OCI-LY7 (cell line): ENCODE data around the gene GP1BB. TPM values are rescaled to one million over a fixed set of nuclear protein-coding genes. Genes with fewer than 3 reads are reported as not detected.

Experiments
- BruUV-seq: library from RNA; stranded (reverse); fragments of 400-500 nt; replicated peaks from 2 replicates; lab custom pipeline; 2021; lab: Mats Ljungman, UMichigan
- CTCF ChIA-PET: fragments of 300-600 bp; sonication (Branson Sonifier 250); formaldehyde crosslinking; loops from one replicate; lab custom pipeline; 2022; ENCODE audit warnings: antibody characterized with exemption; ENCODE audit not compliant: unreplicated experiment; lab: Charles Lee
- POLR2A ChIA-PET: fragments of 300-600 bp; sonication (Branson Sonifier 250); formaldehyde crosslinking; loops from one replicate; lab custom pipeline; 2022; ENCODE audit warnings: antibody characterized with exemption; lab: Charles Lee
- DNase-seq: peaks from one replicate; pipeline ENCODE4 v3.0.0-alpha.2; 2015; ENCODE audit warnings: low spot score
- H2AFZ ChIP-seq: fragments of 200-600 bp; sonication (generic), shearing (Covaris generic); 2 replicates; pipeline ENCODE4 v1.6.1; 2014; ENCODE audit warnings: mild to moderate bottlenecking, antibody characterized with exemption, low read length, moderate library complexity
- H3K27ac ChIP-seq: fragments of 200-600 bp; sonication (generic); 2 replicates; pipeline ENCODE4 v1.5.1; 2014; ENCODE audit warnings: mixed run types, low read depth, mild to moderate bottlenecking, moderate library complexity, low read length, inconsistent platforms; ENCODE audit not compliant: poor library complexity, severe bottlenecking
- H3K36me3 ChIP-seq: fragments of 200-600 bp; sonication (generic); 2 replicates; pipeline ENCODE4 v1.6.1; 2014; ENCODE audit warnings: mild to moderate bottlenecking, antibody characterized with exemption, low read length, moderate library complexity, mixed read lengths; ENCODE audit not compliant: insufficient read depth
- H3K4me1 ChIP-seq: fragments of 200-600 bp; sonication (generic); 2 replicates; pipeline ENCODE4 v1.5.1; 2014; ENCODE audit warnings: mild to moderate bottlenecking, low read length; ENCODE audit not compliant: insufficient read depth, poor library complexity, severe bottlenecking
- H3K4me2 ChIP-seq: fragments of 200-600 bp; sonication (generic); 2 replicates; pipeline ENCODE4 v1.6.1; 2014; ENCODE audit warnings: mild to moderate bottlenecking, low read length
- H3K4me3 ChIP-seq: fragments of 200-600 bp; sonication (generic); 2 replicates; pipeline ENCODE4 v1.5.1; 2014; ENCODE audit warnings: mild to moderate bottlenecking, low read depth, low read length; ENCODE audit not compliant: poor library complexity, severe bottlenecking
- H3K79me2 ChIP-seq: fragments of 200-600 bp; sonication (generic); 2 replicates; pipeline ENCODE4 v1.6.1; 2016; ENCODE audit warnings: low read depth, mild to moderate bottlenecking, low read length, moderate library complexity, mixed read lengths; ENCODE audit not compliant: insufficient read depth
- H3K9me2 ChIP-seq: fragments of 200-600 bp; sonication (generic); 2 replicates; pipeline ENCODE4 v1.6.1; 2016; ENCODE audit warnings: mild to moderate bottlenecking, low read length, mixed read lengths; ENCODE audit not compliant: insufficient read depth
- H3K9me3 ChIP-seq: fragments of 200-600 bp; sonication (generic); 2 replicates; pipeline ENCODE4 v1.6.1; 2014; ENCODE audit warnings: mild to moderate bottlenecking, mixed run types, low read length, mixed read lengths
- H4K20me1 ChIP-seq: fragments of 200-600 bp; sonication (generic); 2 replicates; pipeline ENCODE4 v1.6.1; 2014; ENCODE audit warnings: mild to moderate bottlenecking, antibody characterized with exemption, low read length, moderate library complexity, mixed read lengths; ENCODE audit not compliant: insufficient read depth
- EZH2phosphoT487 ChIP-seq: fragments of 200-600 bp; sonication (generic); IDR thresholded peaks from 2 replicates; pipeline ENCODE4 v1.6.1; 2018; ENCODE audit warnings: low read depth, borderline replicate concordance, mild to moderate bottlenecking, mixed run types, antibody characterized with exemption, low read length, moderate library complexity, mixed read lengths
- intact Hi-C: fragments of 100-400 bp; cut with micrococcal nuclease; formaldehyde crosslinking; loops from one replicate; pipeline ENCODE4 v1.10.0; 2022; ENCODE audit not compliant: unreplicated experiment
- total RNA-seq, 2 experiments: library from RNA; depleted of rRNA in 1 of 2; stranded (reverse); fragments of >200 nt in 1 of 2; shearing (Covaris generic) in 1 of 2; gene quantifications; 2 replicates each; pipeline ENCODE4 v1.2.3, GENCODE V29; 2014 to 2022
- TF ChIP-seq, protein P1 (sequence below): fragments of 200-600 bp; sonication (generic); conservative IDR thresholded peaks from 2 replicates; pipeline ENCODE4 v1.5.1; 2014; ENCODE audit warnings: mild to moderate bottlenecking, antibody characterized with exemption, low read length, moderate library complexity, mixed read lengths

GP1BB gene
- total RNA-seq, 2 experiments from 2014 or later = not detected

DNA sequence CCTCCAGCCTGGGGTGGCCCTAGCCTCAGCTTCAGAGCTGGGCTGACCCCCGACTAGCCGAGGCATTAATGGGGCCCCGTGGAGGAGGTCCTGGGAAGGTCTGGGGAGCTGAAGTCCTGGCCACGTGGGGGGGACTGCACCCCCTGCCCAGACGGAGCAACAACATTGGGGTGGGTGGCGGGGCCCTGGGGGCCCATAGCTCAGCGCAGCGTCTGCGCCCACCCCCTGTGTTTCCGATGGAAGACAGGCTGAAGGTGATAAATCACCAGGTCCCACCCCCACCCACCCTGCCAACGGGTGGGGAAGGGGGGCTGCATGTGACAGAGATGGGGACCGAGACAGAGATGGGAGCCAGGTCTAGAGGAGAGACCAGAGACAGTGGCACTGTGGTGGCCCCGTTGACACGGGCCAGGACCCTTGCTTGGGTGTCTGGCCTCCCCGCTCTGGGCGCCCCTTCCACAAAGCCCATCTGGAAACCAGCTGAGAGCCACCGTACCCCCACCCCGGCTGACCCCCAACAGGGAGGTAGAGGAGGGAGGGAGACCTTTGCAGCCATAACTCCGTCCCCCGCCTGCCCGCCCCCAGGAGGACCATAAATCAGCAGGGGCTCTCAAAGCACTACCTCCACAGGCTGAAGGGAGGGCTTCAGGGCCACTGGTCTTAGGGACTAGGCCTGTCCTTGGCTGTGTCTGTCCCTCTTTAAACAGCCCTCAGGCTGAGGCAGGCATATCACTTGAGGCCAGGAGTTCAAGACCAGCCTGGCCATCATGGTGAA, 8.2 kb downstream of the GP1BB start:
- intact Hi-C loops = loop anchor here (2.0 kb wide), 1 partner anchor 41 kb away; no protein-coding TSS in a partner anchor
- H3K4me1 ChIP-seq = peaks cover 6% of the 10 kb centered on the region
- H3K9me2 ChIP-seq = no peaks in the 10 kb centered on the region
- H3K79me2 ChIP-seq = no peaks in the 10 kb centered on the region
- no peaks in the 10 kb centered on the region for H3K9me3 ChIP-seq
- H3K4me2 ChIP-seq = peak overlapping the region; percentile 79
- H3K4me3 ChIP-seq = peak overlapping the region; percentile 63
- H4K20me1 ChIP-seq = no peaks in the 10 kb centered on the region
- no peak for DNase-seq
- TF ChIP-seq, protein P1, sequence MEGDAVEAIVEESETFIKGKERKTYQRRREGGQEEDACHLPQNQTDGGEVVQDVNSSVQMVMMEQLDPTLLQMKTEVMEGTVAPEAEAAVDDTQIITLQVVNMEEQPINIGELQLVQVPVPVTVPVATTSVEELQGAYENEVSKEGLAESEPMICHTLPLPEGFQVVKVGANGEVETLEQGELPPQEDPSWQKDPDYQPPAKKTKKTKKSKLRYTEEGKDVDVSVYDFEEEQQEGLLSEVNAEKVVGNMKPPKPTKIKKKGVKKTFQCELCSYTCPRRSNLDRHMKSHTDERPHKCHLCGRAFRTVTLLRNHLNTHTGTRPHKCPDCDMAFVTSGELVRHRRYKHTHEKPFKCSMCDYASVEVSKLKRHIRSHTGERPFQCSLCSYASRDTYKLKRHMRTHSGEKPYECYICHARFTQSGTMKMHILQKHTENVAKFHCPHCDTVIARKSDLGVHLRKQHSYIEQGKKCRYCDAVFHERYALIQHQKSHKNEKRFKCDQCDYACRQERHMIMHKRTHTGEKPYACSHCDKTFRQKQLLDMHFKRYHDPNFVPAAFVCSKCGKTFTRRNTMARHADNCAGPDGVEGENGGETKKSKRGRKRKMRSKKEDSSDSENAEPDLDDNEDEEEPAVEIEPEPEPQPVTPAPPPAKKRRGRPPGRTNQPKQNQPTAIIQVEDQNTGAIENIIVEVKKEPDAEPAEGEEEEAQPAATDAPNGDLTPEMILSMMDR = no peak
- TF ChIP-seq EZH2phosphoT487 = no peak
- no peaks in the 10 kb centered on the region for H3K36me3 ChIP-seq
- CTCF ChIA-PET = interaction anchor here (0.9 kb wide), 1 partner anchor 155 kb away, joined by 5 read pairs; no protein-coding TSS in a partner anchor
- no TSS peak for BruUV-seq
- no peak overlapping the region for H3K27ac ChIP-seq
- peak overlapping the region; percentile 70; the same call in 1 of the 2 replicates for H2AFZ ChIP-seq
- POLR2A ChIA-PET = no interaction called here

DNA sequence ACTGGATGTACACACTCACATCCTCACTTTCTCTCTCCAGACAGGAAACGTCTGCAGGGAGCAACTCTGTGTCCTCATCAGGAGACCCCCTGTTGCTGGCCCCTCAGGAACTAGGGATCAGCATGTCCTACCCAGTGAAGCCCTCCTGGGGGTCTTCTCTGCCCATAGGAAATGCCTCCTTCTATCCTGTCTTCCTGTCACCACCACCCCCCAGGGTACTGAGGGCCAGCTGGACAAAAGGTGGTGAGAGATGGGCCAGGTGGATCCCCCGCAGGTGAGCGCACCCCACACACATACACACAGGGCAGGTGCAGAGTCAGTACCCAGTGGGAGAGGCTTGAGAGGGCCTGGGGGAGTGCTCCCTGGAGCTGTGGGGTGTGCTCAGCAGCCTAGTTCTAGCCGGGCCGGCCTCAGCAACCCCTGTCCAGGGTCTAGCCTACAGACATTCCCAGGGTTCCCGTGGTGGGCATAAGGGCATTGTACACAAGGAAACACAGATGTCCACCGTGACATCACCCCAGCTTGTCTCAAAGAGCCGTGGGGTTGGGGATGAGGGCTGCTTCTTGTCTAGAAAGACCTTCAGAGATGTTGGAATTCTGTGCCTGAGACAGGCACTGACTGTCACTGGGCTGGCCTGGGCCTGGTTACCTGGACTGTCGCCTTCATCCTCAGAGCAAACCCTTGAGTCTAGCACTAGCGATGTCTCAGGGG, 9.2 kb downstream of the GP1BB start:
- Histone ChIP-seq H3K4me3 (no peak overlapping the region), H3K27ac (no peak overlapping the region), H3K9me3 (no peaks in the 10 kb centered on the region), H3K9me2 (no peaks in the 10 kb centered on the region), H3K36me3 (no peaks in the 10 kb centered on the region), H3K4me1 (peaks cover 6% of the 10 kb centered on the region), H3K4me2 (no peak overlapping the region), H4K20me1 (no peaks in the 10 kb centered on the region), H3K79me2 (no peaks in the 10 kb centered on the region), H2AFZ (no peak overlapping the region)
- ChIA-PET CTCF (no interaction called here), POLR2A (interaction anchor here (0.5 kb wide), 1 partner anchor 312 kb away, joined by 3 read pairs; no protein-coding TSS in a partner anchor)
- DNase-seq = no peak
- intact Hi-C loops = no loop called here
- TF ChIP-seq, protein P1 = no peak
- no peak for TF ChIP-seq EZH2phosphoT487
- no TSS peak for BruUV-seq
